ENCODE results near the gene DLG2.

Gene DLG2

GRCh38 chr11:84719935-84720577 lies 907.1 kb downstream of the DLG2 start:
- no peak for DNase-seq

GRCh38 chr11:84714316-84714780 lies 912.8 kb downstream of the DLG2 start:
- DNase-seq, result no peak

GRCh38 chr11:84691830-84692229 lies 935.3 kb downstream of the DLG2 start:
- no peak for DNase-seq

GRCh38 chr11:84687433-84687832 lies 939.7 kb downstream of the DLG2 start:
- no peak for DNase-seq

- no peak for DNase-seq
Observed at GRCh38 chr11:84686716-84687115, 940.4 kb downstream of the DLG2 start.

GRCh38 chr11:84685976-84686375 lies 941.2 kb downstream of the DLG2 start:
- no peak for DNase-seq

- no peak for DNase-seq
Observed at GRCh38 chr11:84685149-84685548, 942.0 kb downstream of the DLG2 start.

GRCh38 chr11:84681456-84681855 lies 945.7 kb downstream of the DLG2 start:
- no peak for DNase-seq

GRCh38 chr11:84675396-84676025 lies 951.6 kb downstream of the DLG2 start:
- no peak for DNase-seq

- DNase-seq, result no peak
Observed at GRCh38 chr11:84673753-84674152, 953.4 kb downstream of the DLG2 start.

GRCh38 chr11:84671325-84671999 lies 955.7 kb downstream of the DLG2 start:
- no peak for DNase-seq

GRCh38 chr11:84663731-84664130 lies 963.4 kb downstream of the DLG2 start:
- no peak for DNase-seq

GRCh38 chr11:84660257-84660977 lies 966.7 kb downstream of the DLG2 start:
- no peak for DNase-seq

GRCh38 chr11:84655712-84656111 lies 971.4 kb downstream of the DLG2 start:
- no peak for DNase-seq

- no peak for DNase-seq
Observed at GRCh38 chr11:84648471-84648870, 978.7 kb downstream of the DLG2 start.

GRCh38 chr11:84645988-84646694 lies 981.0 kb downstream of the DLG2 start:
- DNase-seq, result no peak

- no peak for DNase-seq
Observed at GRCh38 chr11:84642500-84642899, 984.6 kb downstream of the DLG2 start.

- no peak for DNase-seq
Observed at GRCh38 chr11:84634309-84634708, 992.8 kb downstream of the DLG2 start.

GRCh38 chr11:84628871-84629620 lies 998.1 kb downstream of the DLG2 start:
- DNase-seq, result no peak

- DNase-seq, result no peak
Observed at GRCh38 chr11:84626256-84626655, 1000.9 kb downstream of the DLG2 start.

- DNase-seq, result no peak
Observed at GRCh38 chr11:84612645-84613044, 1014.5 kb downstream of the DLG2 start.

- no peak for DNase-seq
Observed at GRCh38 chr11:84608837-84609196, 1018.3 kb downstream of the DLG2 start.

Data from stimulated activated CD4-positive, alpha-beta T cell treated with anti-CD3 and anti-CD28 coated beads, Interleukin-12 subunit alpha, Interleukin-12 subunit beta, amount 100 ng/mL, for 4 hours (primary cell).